ENCODE results near the gene USP47.
"Not testable (repeated sequence)": the region's sequence is repeated elsewhere in the genome, so short reads cannot be mapped to it uniquely, and the experiment has no call there.

USP47 gene

GRCh38 chr11:11816511-11817314, 25.1 kb upstream of the USP47 start:
- Mint-ChIP-seq H3K27me3 (no peaks in the 10 kb centered on the region), H3K4me3 (no peak overlapping the region), H3K4me1 (no peaks in the 10 kb centered on the region), H3K27ac (no peak overlapping the region), H3K36me3 (no peaks in the 10 kb centered on the region), H3K9me3 (no peaks in the 10 kb centered on the region)

DNA sequence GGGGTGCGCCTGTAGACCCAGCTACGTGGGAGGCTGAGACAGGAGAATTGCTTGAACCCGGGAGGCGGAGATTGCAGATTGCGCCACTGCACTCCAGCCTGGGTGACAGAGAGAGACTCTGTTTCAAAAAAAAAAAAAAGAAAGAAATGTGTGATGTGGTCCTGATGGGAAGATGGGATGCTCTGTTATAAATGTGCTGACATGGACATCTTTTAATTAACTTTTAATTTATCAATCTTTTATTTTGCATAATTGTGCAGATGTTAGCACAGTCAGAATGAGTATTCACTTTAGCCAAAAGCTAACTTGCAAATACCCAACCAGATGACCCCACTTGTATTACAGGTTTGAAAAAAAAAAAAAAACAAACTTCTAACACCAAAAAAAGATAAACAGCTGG, 23.8 kb upstream of the USP47 start:
- H3K27ac Mint-ChIP-seq, result no peak overlapping the region
- H3K9me3 Mint-ChIP-seq, result no peaks in the 10 kb centered on the region
- no peaks in the 10 kb centered on the region for H3K36me3 Mint-ChIP-seq
- H3K27me3 Mint-ChIP-seq, result no peaks in the 10 kb centered on the region
- H3K4me1 Mint-ChIP-seq, result no peaks in the 10 kb centered on the region
- no peak overlapping the region for H3K4me3 Mint-ChIP-seq

- Mint-ChIP-seq H3K27ac (no peak overlapping the region), H3K4me3 (no peak overlapping the region), H3K4me1 (no peaks in the 10 kb centered on the region), H3K9me3 (no peaks in the 10 kb centered on the region), H3K27me3 (no peaks in the 10 kb centered on the region), H3K36me3 (no peaks in the 10 kb centered on the region)
Observed at GRCh38 chr11:11818529-11819121, 23.1 kb upstream of the USP47 start.

GRCh38 chr11:11821899-11822298, 19.9 kb upstream of the USP47 start:
- H3K27me3 Mint-ChIP-seq, result no peaks in the 10 kb centered on the region
- H3K9me3 Mint-ChIP-seq, result no peaks in the 10 kb centered on the region
- no peaks in the 10 kb centered on the region for H3K4me1 Mint-ChIP-seq
- no peak overlapping the region for H3K27ac Mint-ChIP-seq
- no peak overlapping the region for H3K4me3 Mint-ChIP-seq
- peaks cover 2% of the 10 kb centered on the region for H3K36me3 Mint-ChIP-seq

DNA sequence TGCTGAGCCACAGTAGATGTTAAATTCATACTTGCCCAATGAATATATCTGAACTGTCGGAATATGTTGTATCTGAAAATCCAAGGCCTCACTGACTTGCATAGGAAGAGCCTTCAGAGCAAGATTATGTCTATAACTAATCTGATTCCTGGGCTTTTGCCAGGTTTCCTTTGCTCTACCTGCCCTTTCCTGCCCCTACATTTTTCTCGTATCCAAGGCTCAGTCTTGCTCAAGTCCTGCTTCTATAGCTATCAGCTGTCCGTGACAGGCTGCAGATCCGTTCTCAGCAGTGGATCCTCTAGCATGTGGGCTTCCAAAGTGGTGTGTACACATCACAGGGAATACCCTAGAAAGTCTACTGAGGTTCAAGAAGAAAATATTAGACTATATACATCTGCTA, 18.8 kb upstream of the USP47 start:
- Mint-ChIP-seq H3K36me3 (peaks cover 2% of the 10 kb centered on the region), H3K4me1 (no peaks in the 10 kb centered on the region), H3K27me3 (no peaks in the 10 kb centered on the region), H3K9me3 (no peaks in the 10 kb centered on the region), H3K4me3 (no peak overlapping the region), H3K27ac (no peak overlapping the region)

DNA sequence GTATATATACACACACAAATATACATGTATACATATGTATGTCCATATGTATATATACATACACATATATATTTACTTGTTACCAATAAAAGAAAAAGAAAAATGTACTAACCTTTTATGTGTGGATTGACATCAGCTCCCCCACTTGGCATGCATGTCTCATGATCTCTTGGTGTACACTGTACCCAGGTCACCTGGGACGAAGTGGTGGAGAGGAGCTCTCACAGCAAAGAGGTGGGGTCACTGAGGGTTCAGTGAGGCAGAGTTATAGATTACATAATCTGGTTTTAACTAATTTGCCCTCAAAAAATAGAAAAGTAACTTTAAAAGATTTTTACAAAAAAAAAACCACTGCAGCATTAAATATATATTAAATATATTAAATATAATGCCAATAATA, 15.5 kb upstream of the USP47 start:
- no peak overlapping the region for H3K27ac Mint-ChIP-seq
- no peaks in the 10 kb centered on the region for H3K9me3 Mint-ChIP-seq
- H3K4me1 Mint-ChIP-seq, result no peaks in the 10 kb centered on the region
- H3K36me3 Mint-ChIP-seq, result peaks cover 2% of the 10 kb centered on the region
- H3K27me3 Mint-ChIP-seq, result no peaks in the 10 kb centered on the region
- H3K4me3 Mint-ChIP-seq, result no peak overlapping the region

DNA sequence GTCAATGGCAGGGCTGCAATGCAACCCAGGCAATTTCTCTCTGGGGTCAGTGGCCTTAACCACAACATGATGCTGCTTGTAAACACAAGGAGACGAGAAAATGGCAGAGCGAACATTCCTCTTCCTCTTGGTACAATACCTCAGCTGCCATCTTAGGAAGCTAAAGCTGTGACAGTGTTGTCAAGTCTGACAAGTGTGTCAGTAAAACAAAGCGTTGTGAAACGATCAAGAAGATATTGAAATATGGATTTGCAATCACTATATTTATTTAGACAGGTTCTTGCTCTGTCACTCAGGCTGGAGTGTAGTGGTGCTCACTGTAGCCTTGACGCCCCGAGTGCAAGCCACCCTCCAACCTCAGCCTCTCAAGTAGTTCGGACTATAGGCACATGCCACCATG, 14.5 kb upstream of the USP47 start:
- Mint-ChIP-seq H3K36me3 (peaks cover 2% of the 10 kb centered on the region), H3K4me1 (no peaks in the 10 kb centered on the region), H3K27ac (no peak overlapping the region), H3K9me3 (no peaks in the 10 kb centered on the region), H3K27me3 (no peaks in the 10 kb centered on the region), H3K4me3 (no peak overlapping the region)

DNA sequence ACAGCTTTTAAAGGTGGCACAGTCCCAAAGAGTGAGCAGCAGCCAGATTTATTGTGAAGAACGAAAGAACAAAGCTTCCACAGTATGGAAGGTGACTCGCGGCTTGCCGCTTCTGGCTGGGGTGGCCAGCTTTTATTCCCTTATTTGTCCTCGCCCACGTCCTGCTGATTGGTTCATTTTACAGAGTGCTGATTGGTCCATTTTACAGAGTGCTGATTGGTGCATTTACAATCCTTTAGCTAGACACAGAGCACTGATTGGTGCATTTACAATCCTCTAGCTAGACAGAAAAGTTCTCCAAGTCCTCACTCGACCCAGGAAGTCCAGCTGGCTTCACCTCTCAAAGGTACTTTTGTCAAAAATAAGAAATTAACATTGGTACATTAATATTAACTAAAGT, 10.4 kb upstream of the USP47 start:
- H3K27me3 Mint-ChIP-seq, H3K36me3 Mint-ChIP-seq, H3K4me3 Mint-ChIP-seq, H3K4me1 Mint-ChIP-seq, H3K9me3 Mint-ChIP-seq, H3K27ac Mint-ChIP-seq: not testable (repeated sequence)

DNA sequence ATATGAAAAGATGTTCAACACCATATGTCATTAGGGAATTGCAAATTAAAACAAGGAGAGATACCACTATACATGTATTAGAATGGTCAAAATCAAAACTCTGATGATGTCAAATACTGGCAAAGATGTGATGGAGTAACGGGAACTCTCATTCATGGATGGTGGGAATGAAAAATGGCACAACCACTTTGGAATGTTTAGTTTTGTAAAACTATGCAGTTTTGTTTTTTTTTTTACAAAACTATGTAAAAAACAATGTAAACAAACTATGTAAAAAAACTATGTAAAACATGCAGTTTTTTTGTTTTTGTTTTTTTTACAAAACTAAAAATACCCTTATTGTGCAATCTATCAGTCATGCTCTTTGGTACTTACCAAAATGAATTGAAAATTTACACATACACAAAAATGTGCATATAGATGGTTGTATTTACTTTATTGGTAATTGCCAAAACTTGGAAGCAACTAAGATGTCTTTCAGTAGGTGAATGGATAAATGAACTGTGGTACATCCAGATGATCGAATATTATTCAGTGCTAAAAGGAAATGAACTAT, 5.0 kb upstream of the USP47 start:
- Mint-ChIP-seq H3K36me3 (no peaks in the 10 kb centered on the region), H3K27me3 (peaks cover 9% of the 10 kb centered on the region), H3K4me3 (no peak overlapping the region), H3K9me3 (no peaks in the 10 kb centered on the region), H3K4me1 (peaks cover 3% of the 10 kb centered on the region), H3K27ac (no peak overlapping the region)

- Mint-ChIP-seq H3K27ac (no peak overlapping the region), H3K36me3 (no peaks in the 10 kb centered on the region), H3K9me3 (no peaks in the 10 kb centered on the region), H3K4me1 (peaks cover 3% of the 10 kb centered on the region), H3K4me3 (no peak overlapping the region), H3K27me3 (peaks cover 9% of the 10 kb centered on the region)
Observed at GRCh38 chr11:11839718-11840117, 2.1 kb upstream of the USP47 start.

DNA sequence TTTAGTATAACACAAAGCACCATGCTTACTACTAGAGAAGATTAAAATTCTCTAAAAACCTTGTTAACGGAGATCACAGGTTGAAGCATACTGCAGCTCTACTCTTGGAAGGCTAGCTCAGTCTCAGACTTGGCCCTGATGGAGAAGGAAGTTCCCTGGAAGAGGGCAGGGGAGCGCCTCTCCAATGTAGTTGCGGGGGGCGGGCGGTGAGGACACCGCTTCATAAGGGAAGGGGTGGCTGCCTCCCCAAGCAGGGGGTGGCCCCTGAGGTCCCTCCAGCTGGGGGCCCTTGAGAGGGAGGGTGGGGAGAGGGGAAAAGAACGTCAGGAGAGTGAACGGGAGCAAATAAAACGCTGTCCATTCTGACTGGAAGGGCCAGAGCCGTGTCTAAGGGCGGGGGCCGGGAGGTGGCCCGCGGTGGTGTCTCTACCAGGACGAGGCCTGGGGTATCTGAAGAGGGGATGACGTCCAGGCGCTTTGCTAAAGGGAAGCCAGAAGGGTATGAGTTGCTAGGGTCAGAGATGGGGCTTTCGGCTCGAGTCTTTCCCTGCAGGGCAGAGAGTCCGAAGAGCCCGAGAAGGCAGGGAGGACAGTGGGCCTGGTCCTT, 553 bp upstream of the USP47 start:
- Mint-ChIP-seq H3K4me1 (peaks cover 3% of the 10 kb centered on the region), H3K4me3 (no peak overlapping the region), H3K27me3 (peaks cover 9% of the 10 kb centered on the region), H3K27ac (no peak overlapping the region), H3K9me3 (no peaks in the 10 kb centered on the region), H3K36me3 (peaks cover 2% of the 10 kb centered on the region)

DNA sequence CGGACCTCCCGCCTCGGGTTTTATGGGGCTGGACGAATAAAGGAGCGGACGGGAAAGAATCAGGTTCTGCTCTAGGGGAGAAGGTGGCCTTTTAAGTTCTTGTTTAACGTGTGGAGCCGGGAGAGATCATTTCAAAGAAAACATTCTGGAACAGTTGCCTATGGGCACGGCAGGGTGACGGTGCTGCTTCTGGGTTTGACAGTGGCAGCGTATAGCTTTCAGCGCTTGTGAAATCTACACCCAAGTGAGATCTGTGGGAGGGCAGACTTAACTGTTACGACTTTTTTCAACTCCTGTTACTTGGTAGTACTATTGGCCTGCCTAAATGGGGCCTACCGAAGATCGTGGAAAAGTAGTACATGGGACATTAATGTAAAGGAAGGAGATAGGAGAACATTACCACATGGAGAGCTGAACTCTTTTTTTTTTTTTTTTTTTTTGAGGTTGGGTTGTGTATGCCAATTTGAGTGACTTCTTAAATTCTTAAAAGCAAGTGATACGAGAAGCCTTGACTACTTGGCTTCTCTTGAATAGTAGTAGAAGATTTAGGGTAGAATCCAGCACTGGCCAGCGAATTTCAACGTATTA, 743 bp downstream of the USP47 start:
- Mint-ChIP-seq H3K27me3 (peaks cover 5% of the 10 kb centered on the region), H3K4me3 (no peak overlapping the region), H3K9me3 (no peaks in the 10 kb centered on the region), H3K27ac (no peak overlapping the region), H3K4me1 (peaks cover 3% of the 10 kb centered on the region), H3K36me3 (peaks cover 2% of the 10 kb centered on the region)

- Mint-ChIP-seq H3K36me3 (peaks cover 2% of the 10 kb centered on the region), H3K27me3 (peaks cover 4% of the 10 kb centered on the region), H3K27ac (no peak overlapping the region), H3K9me3 (no peaks in the 10 kb centered on the region), H3K4me1 (peaks cover 4% of the 10 kb centered on the region), H3K4me3 (no peak overlapping the region)
Observed at GRCh38 chr11:11843211-11843621, 1.4 kb downstream of the USP47 start.

GRCh38 chr11:11843642-11844041, 1.9 kb downstream of the USP47 start:
- Mint-ChIP-seq H3K27ac (no peak overlapping the region), H3K4me3 (no peak overlapping the region), H3K36me3 (peaks cover 2% of the 10 kb centered on the region), H3K27me3 (peaks cover 2% of the 10 kb centered on the region), H3K4me1 (peaks cover 8% of the 10 kb centered on the region), H3K9me3 (no peaks in the 10 kb centered on the region)

GRCh38 chr11:11844272-11844671, 2.5 kb downstream of the USP47 start:
- H3K36me3 Mint-ChIP-seq, result peaks cover 2% of the 10 kb centered on the region
- H3K9me3 Mint-ChIP-seq, result no peaks in the 10 kb centered on the region
- no peak overlapping the region for H3K4me3 Mint-ChIP-seq
- H3K4me1 Mint-ChIP-seq, result peaks cover 15% of the 10 kb centered on the region
- H3K27me3 Mint-ChIP-seq, result no peaks in the 10 kb centered on the region
- H3K27ac Mint-ChIP-seq, result no peak overlapping the region

DNA sequence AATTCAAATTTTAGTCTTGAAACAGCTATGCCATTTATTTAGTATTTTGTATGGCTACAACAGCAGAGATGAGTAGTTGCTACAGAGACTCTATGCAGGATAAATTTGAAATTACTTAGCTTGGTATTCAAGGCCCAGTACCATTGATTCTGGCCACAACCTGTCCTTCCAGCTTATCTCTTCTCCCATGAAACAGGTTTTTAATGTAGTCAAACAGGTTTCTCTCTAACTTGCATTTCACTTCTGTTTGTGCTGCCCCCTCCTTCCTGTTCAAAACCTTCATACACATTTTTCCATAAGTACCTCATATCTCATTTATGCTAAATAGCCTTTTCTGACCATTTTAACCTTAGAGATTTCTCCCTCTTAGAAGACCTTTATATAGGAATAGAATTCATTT, 3.3 kb downstream of the USP47 start:
- Mint-ChIP-seq H3K4me1 (peaks cover 23% of the 10 kb centered on the region), H3K36me3 (peaks cover 2% of the 10 kb centered on the region), H3K9me3 (no peaks in the 10 kb centered on the region), H3K27me3 (no peaks in the 10 kb centered on the region), H3K27ac (no peak overlapping the region), H3K4me3 (no peak overlapping the region)
